Panc1 (cell line): ENCODE data around the gene SLC9A7. TPM values are rescaled to one million over a fixed set of nuclear protein-coding genes. Genes with fewer than 3 reads are reported as not detected.
"Not testable (repeated sequence)": the region's sequence is repeated elsewhere in the genome, so short reads cannot be mapped to it uniquely, and the experiment has no call there.

ENCODE experiments used
- ATAC-seq: fragments of 200-7000 bp; cut with Tn5 transposase; 2 replicates; pipeline ENCODE4 v1.9.1; 2020; ENCODE audit warnings: mild to moderate bottlenecking, moderate library complexity
- BruUV-seq: library from RNA; stranded (reverse); fragments of 400-500 nt; replicated peaks from 2 replicates; lab custom pipeline; 2021; lab: Mats Ljungman, UMichigan
- CTCF ChIA-PET: fragments of 300-600 bp; sonication (Branson Sonifier 250); formaldehyde crosslinking; loops from one replicate; lab custom pipeline; 2022; ENCODE audit warnings: antibody characterized with exemption; lab: Charles Lee
- POLR2A ChIA-PET: fragments of 300-600 bp; sonication (Branson Sonifier 250); formaldehyde crosslinking; loops from one replicate; lab custom pipeline; 2022; ENCODE audit warnings: antibody characterized with exemption; lab: Charles Lee
- DNase-seq: peaks from one replicate; pipeline ENCODE4 v3.0.0-alpha.2; 2010; ENCODE audit warnings: low read depth, low spot score
- H3K27ac ChIP-seq: 2 replicates; pipeline ENCODE4 v1.5.1; 2011; ENCODE audit warnings: mild to moderate bottlenecking, low read length, inconsistent platforms
- H3K27me3 ChIP-seq: fragments of 200-500 bp; sonication (Bioruptor generic); 2 replicates; pipeline ENCODE4 v1.6.0; 2014; ENCODE audit warnings: low read length, inconsistent platforms; ENCODE audit not compliant: control insufficient read depth, insufficient read depth
- H3K36me3 ChIP-seq: fragments of 200-500 bp; sonication (Bioruptor generic); 2 replicates; pipeline ENCODE4 v1.5.1; 2014; ENCODE audit warnings: inconsistent platforms, mild to moderate bottlenecking, low read length, moderate library complexity; ENCODE audit not compliant: control insufficient read depth, insufficient read depth
- H3K4me1 ChIP-seq: 2 replicates; pipeline ENCODE4 v1.5.1; 2011; ENCODE audit warnings: inconsistent platforms, mild to moderate bottlenecking, low read length, moderate library complexity; ENCODE audit not compliant: control insufficient read depth, insufficient read depth
- H3K4me3 ChIP-seq, 2 experiments: 2 replicates each; pipeline ENCODE4 v1.5.1; 2011 to 2012; ENCODE audit warnings: low read depth in 2 of 2, low read length in 2 of 2, mild to moderate bottlenecking in 2 of 2, inconsistent platforms in 1 of 2, moderate library complexity in 1 of 2
- H3K9me3 ChIP-seq: fragments of 200-500 bp; sonication (Bioruptor generic); 2 replicates; pipeline ENCODE4 v1.5.1; 2014; ENCODE audit warnings: low read depth, mild to moderate bottlenecking, inconsistent platforms, low read length, moderate library complexity; ENCODE audit not compliant: control insufficient read depth, insufficient read depth
- POLR2AphosphoS5 ChIP-seq: IDR thresholded peaks from 2 replicates; pipeline ENCODE4 v1.6.1; 2012; ENCODE audit warnings: mild to moderate bottlenecking, low read depth, low read length, moderate library complexity
- SIN3A ChIP-seq: IDR thresholded peaks from 2 replicates; pipeline ENCODE4 v1.6.1; 2012; ENCODE audit warnings: low read depth, mild to moderate bottlenecking, low read length, moderate library complexity, borderline replicate concordance; ENCODE audit not compliant: insufficient read depth
- TCF7L2 ChIP-seq: IDR thresholded peaks from 2 replicates; pipeline ENCODE4 v1.6.1; 2011; ENCODE audit warnings: mild to moderate bottlenecking, low read depth, low read length, inconsistent platforms
- in situ Hi-C: cut with HindIII; loops from 2 replicates; pipeline ENCODE4 v1.10.0; 2016; ENCODE audit warnings: low sequenced_read_pairs, low pct_unique_long_range_greater_than_20kb
- intact Hi-C: fragments of 100-400 bp; cut with micrococcal nuclease; formaldehyde crosslinking; loops from one replicate; pipeline ENCODE4 v1.10.0; 2022; ENCODE audit not compliant: unreplicated experiment
- total RNA-seq: library from RNA; stranded (reverse); gene quantifications from one replicate; pipeline ENCODE4 v1.2.1, GENCODE V29; 2021; ENCODE audit not compliant: unreplicated experiment
- TF ChIP-seq, protein P1 (sequence below): fragments of 450-650 bp; IDR thresholded peaks from 2 replicates; pipeline ENCODE4 v1.5.1; 2017; ENCODE audit warnings: mild to moderate bottlenecking
- TF ChIP-seq, protein P2 (sequence below), 2 experiments: IDR thresholded peaks; 2 replicates each; pipeline ENCODE4 v1.6.1; 2011 to 2012; ENCODE audit warnings: low read depth in 2 of 2, control low read depth in 1 of 2, low read length in 1 of 2, mild to moderate bottlenecking in 1 of 2, moderate library complexity in 1 of 2; ENCODE audit not compliant: insufficient read depth in 1 of 2

Gene SLC9A7
- total RNA-seq, 1 experiment from 2014 or later = 80.4 TPM

DNA sequence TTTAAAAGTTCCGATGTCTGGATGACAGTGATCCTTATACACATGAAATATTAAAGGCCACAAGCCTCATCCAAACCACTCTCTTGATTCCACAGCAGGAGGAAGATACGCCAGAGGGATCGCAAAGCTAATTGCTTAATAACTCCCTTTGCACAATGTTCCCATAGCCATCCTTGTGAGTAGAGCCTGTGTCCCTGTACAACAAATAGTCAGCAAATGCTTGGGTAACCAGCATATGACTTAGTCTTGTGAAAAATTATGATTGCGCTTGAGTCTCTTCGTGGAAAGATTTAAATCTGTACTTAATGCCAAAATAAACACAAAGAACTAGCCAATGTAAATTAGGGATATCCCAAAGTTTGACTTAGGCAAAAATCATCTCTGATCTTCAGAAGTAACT lies 31.5 kb downstream of the SLC9A7 start:
- no TSS peak for BruUV-seq
- no peak for ATAC-seq
- no peak for DNase-seq
- Histone ChIP-seq H3K9me3 (no peaks in the 10 kb centered on the region), H3K27me3 (no peaks in the 10 kb centered on the region), H3K36me3 (no peaks in the 10 kb centered on the region), H3K4me3 (no peak overlapping the region), H3K27ac (no peak overlapping the region), H3K4me1 (peaks cover 3% of the 10 kb centered on the region; the same call in 1 of the 2 replicates)
- intact Hi-C loops = no loop called here
- CTCF ChIA-PET = no interaction called here
- POLR2A ChIA-PET = no interaction called here
- in situ Hi-C loops = no loop called here
- TF ChIP-seq SIN3A (no peak), POLR2AphosphoS5 (no peak), TCF7L2 (no peak)
- TF ChIP-seq, protein P1, sequence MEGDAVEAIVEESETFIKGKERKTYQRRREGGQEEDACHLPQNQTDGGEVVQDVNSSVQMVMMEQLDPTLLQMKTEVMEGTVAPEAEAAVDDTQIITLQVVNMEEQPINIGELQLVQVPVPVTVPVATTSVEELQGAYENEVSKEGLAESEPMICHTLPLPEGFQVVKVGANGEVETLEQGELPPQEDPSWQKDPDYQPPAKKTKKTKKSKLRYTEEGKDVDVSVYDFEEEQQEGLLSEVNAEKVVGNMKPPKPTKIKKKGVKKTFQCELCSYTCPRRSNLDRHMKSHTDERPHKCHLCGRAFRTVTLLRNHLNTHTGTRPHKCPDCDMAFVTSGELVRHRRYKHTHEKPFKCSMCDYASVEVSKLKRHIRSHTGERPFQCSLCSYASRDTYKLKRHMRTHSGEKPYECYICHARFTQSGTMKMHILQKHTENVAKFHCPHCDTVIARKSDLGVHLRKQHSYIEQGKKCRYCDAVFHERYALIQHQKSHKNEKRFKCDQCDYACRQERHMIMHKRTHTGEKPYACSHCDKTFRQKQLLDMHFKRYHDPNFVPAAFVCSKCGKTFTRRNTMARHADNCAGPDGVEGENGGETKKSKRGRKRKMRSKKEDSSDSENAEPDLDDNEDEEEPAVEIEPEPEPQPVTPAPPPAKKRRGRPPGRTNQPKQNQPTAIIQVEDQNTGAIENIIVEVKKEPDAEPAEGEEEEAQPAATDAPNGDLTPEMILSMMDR = no peak
- TF ChIP-seq, protein P2, sequence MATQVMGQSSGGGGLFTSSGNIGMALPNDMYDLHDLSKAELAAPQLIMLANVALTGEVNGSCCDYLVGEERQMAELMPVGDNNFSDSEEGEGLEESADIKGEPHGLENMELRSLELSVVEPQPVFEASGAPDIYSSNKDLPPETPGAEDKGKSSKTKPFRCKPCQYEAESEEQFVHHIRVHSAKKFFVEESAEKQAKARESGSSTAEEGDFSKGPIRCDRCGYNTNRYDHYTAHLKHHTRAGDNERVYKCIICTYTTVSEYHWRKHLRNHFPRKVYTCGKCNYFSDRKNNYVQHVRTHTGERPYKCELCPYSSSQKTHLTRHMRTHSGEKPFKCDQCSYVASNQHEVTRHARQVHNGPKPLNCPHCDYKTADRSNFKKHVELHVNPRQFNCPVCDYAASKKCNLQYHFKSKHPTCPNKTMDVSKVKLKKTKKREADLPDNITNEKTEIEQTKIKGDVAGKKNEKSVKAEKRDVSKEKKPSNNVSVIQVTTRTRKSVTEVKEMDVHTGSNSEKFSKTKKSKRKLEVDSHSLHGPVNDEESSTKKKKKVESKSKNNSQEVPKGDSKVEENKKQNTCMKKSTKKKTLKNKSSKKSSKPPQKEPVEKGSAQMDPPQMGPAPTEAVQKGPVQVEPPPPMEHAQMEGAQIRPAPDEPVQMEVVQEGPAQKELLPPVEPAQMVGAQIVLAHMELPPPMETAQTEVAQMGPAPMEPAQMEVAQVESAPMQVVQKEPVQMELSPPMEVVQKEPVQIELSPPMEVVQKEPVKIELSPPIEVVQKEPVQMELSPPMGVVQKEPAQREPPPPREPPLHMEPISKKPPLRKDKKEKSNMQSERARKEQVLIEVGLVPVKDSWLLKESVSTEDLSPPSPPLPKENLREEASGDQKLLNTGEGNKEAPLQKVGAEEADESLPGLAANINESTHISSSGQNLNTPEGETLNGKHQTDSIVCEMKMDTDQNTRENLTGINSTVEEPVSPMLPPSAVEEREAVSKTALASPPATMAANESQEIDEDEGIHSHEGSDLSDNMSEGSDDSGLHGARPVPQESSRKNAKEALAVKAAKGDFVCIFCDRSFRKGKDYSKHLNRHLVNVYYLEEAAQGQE (IDR thresholded peaks at IDR 0.05; ENCODE audit: insufficient read depth in 1 of 2, low read depth in 2 of 2, low read length in 1 of 2) = no peak

DNA sequence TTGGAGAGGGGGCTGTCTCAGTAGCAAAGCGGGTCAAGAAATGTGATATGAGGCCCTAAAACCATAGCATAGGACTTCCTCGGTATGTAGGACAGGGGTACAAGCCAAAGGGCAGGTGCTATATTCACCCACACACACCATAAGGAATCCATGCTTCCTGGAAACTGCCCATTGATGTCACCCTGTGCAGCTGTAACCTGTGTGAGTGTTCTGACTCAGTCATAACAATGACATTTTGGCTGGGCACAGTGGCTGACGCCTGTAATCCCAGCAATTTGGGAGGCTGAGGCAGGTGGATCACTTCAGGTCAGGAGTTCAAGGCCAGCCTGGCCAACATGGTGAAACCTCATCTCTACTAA lies 35.4 kb downstream of the SLC9A7 start:
- intact Hi-C loops, POLR2A ChIA-PET, H3K9me3 ChIP-seq, H3K4me1 ChIP-seq, in situ Hi-C loops, CTCF ChIA-PET, H3K27ac ChIP-seq, ATAC-seq, BruUV-seq, H3K4me3 ChIP-seq, H3K27me3 ChIP-seq, DNase-seq, H3K36me3 ChIP-seq: not testable (repeated sequence)

DNA sequence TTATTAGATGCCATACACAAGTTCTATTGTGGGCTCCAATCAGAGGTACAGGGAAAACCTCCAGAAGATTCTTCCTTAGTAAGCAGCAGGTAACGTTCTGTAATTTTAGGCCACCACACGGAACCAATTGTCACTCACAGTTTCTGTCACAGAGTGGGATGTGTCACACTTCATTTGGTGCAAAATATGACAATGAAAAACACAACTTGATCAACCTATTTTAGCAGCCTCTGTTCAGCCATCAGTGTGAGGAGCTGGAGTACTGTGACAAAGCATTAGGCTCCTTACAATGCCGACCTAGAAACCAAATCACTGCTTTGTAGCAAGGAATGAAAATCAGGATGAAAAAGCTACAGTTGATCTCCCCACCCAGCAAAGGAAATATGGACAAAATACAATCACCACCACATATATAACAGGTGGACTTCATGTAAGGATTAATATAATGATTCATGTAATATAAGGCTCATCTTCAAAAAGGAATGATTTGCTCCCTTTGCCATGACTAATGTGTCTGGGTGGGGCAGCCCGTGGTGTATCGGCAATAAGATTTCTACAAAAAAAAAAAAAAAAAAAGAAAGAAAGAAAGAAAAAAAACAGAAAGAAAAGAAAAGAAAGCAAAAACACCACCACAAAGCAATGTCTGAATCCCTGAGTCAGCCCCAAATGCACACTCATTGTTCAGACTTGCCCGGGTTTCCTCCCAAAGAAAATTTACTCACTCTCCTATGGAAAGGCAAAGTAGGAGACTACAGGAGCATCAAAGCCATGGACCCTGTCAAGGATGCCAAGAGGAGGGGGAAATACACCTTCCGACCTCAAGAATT lies 36.0 kb downstream of the SLC9A7 start:
- ATAC-seq (no peak), DNase-seq (no peak)
- intact Hi-C loops = no loop called here
- ChIA-PET POLR2A (no interaction called here), CTCF (no interaction called here)
- no peaks in the 10 kb centered on the region for H3K9me3 ChIP-seq
- H3K4me1 ChIP-seq = peaks cover 3% of the 10 kb centered on the region
- H3K27ac ChIP-seq = no peak overlapping the region
- no TSS peak for BruUV-seq
- no peaks in the 10 kb centered on the region for H3K27me3 ChIP-seq
- H3K36me3 ChIP-seq = no peaks in the 10 kb centered on the region
- H3K4me3 ChIP-seq = no peak overlapping the region
- in situ Hi-C loops = no loop called here
- TF ChIP-seq POLR2AphosphoS5 (no peak), TCF7L2 (no peak), SIN3A (no peak)
- TF ChIP-seq, protein P1 = no peak
- TF ChIP-seq, protein P2 (IDR thresholded peaks at IDR 0.05; ENCODE audit: insufficient read depth in 1 of 2, low read depth in 2 of 2, low read length in 1 of 2) = no peak
